Stromal cell of bone marrow (primary cell): ENCODE results near the gene CD5L.

Source experiments
- DNase-seq: peaks from one replicate; pipeline ENCODE4 v3.0.0-alpha.2; 2012; ENCODE audit warnings: low read depth

Gene CD5L

GRCh38 chr1:157813269-157813668 is 28.3 kb downstream of the CD5L start:
- no peak for DNase-seq

GRCh38 chr1:157806431-157807149 is 35.0 kb downstream of the CD5L start:
- DNase-seq: no peak

GRCh38 chr1:157803851-157804250 is 37.8 kb downstream of the CD5L start:
- no peak for DNase-seq

- DNase-seq: no peak
Measured at GRCh38 chr1:157799996-157800395, 41.6 kb downstream of the CD5L start.

GRCh38 chr1:157798211-157798610 is 43.4 kb downstream of the CD5L start:
- DNase-seq: no peak

- DNase-seq: no peak
Measured at GRCh38 chr1:157785248-157785647, 56.4 kb downstream of the CD5L start.

GRCh38 chr1:157784801-157785200 is 56.8 kb downstream of the CD5L start:
- DNase-seq: no peak

GRCh38 chr1:157782931-157783330 is 58.7 kb downstream of the CD5L start:
- no peak for DNase-seq

- DNase-seq: no peak
Measured at GRCh38 chr1:157781048-157781447, 60.6 kb downstream of the CD5L start.
